A549 (cell line): ENCODE measurements around the gene SNX20. TPM values are rescaled to one million over a fixed set of nuclear protein-coding genes. Genes with fewer than 3 reads are reported as not detected.

Experiments used
- ATAC-seq, 2 experiments: fragments of 200-7000 bp in 1 of 2; fragments of >200 bp in 1 of 2; cut with Nextera tagmentation in 1 of 2; cut with Tn5 transposase in 1 of 2; 3 replicates each; pipeline versions ENCODE4 v1.8.0 to v1.9.1; 2018 to 2020; ENCODE audit warnings: mild to moderate bottlenecking in 1 of 2, moderate library complexity in 1 of 2
- CTCF ChIA-PET: fragments of 300-600 bp; sonication (Branson Sonifier 250); formaldehyde crosslinking; extraction: SDS; loops from one replicate; lab custom pipeline; 2021; ENCODE audit warnings: antibody characterized with exemption, inconsistent platforms; lab: Yijun Ruan, JAX
- POLR2A ChIA-PET: fragments of 350-600 bp; formaldehyde crosslinking; extraction: SDS; loops from one replicate; lab custom pipeline; 2021; ENCODE audit warnings: antibody characterized with exemption, inconsistent platforms; lab: Yijun Ruan, JAX
- DNase-seq, 2 experiments: peaks; one replicate each; pipeline versions ENCODE4 v3.0.0 to v3.0.0-alpha.2; 2011 to 2016; ENCODE audit warnings: low read depth in 1 of 2, low spot score in 1 of 2
- FAIRE-seq: peaks from 2 replicates; lab custom pipeline; 2011; peaks lifted over from hg19 to GRCh38; lab: Jason Lieb, UNC
- H3K27ac ChIP-seq, 2 experiments: fragments of >200 bp; sonication (Bioruptor Twin); formaldehyde crosslinking; 3 replicates each; pipeline ENCODE4 v1.5.1; 2016 to 2017
- H3K4me1 ChIP-seq: fragments of >200 bp; sonication (Bioruptor Twin); formaldehyde crosslinking; 3 replicates; pipeline ENCODE4 v1.6.1; 2016
- H3K4me2 ChIP-seq: fragments of >200 bp; sonication (Bioruptor Twin); formaldehyde crosslinking; 3 replicates; pipeline ENCODE4 v1.6.1; 2016
- H3K4me3 ChIP-seq: fragments of >200 bp; sonication (Bioruptor Twin); formaldehyde crosslinking; 3 replicates; pipeline ENCODE4 v1.5.1; 2016
- H3K9me3 ChIP-seq: fragments of >200 bp; sonication (Bioruptor Twin); formaldehyde crosslinking; 3 replicates; pipeline ENCODE4 v1.6.1; 2016
- ATOH8 ChIP-seq: fragments of 250-450 bp; sonication (Bioruptor Pico); IDR thresholded peaks from 2 replicates; pipeline ENCODE4 v1.5.0; 2020; ENCODE audit warnings: low read depth, mild to moderate bottlenecking, moderate library complexity
- CBX2 ChIP-seq: fragments of 200-600 bp; sonication (generic); IDR thresholded peaks from 2 replicates; pipeline ENCODE4 v1.6.1; 2016; ENCODE audit warnings: low read depth, mild to moderate bottlenecking, borderline replicate concordance
- CHD2 ChIP-seq: fragments of 150-350 bp; IDR thresholded peaks from 2 replicates; pipeline ENCODE4 v1.6.1; 2014; ENCODE audit warnings: low read length; ENCODE audit not compliant: partially characterized antibody
- CHD4 ChIP-seq: fragments of 200-600 bp; sonication (generic); IDR thresholded peaks from 2 replicates; pipeline ENCODE4 v1.6.1; 2016; ENCODE audit warnings: antibody characterized with exemption, mild to moderate bottlenecking, borderline replicate concordance
- ESRRA ChIP-seq: fragments of 150-350 bp; IDR thresholded peaks from 2 replicates; pipeline ENCODE4 v1.6.1; 2014; ENCODE audit warnings: mild to moderate bottlenecking, low read length, borderline replicate concordance
- FOSL2 ChIP-seq, 2 experiments: fragments of 450-650 bp in 1 of 2; fragments of >200 bp in 1 of 2; sonication (Bioruptor Twin) in 1 of 2; formaldehyde crosslinking; IDR thresholded peaks; 2 replicates each; pipeline versions ENCODE4 v1.5.0 to v1.6.1; 2016 to 2020; ENCODE audit warnings: mild to moderate bottlenecking in 1 of 2, moderate library complexity in 1 of 2
- FOXS1 ChIP-seq: fragments of 250-450 bp; sonication (Bioruptor Pico); IDR thresholded peaks from 2 replicates; pipeline ENCODE4 v1.5.0; 2020; ENCODE audit warnings: mild to moderate bottlenecking, moderate library complexity
- HDAC2 ChIP-seq: fragments of 200-600 bp; sonication (generic); IDR thresholded peaks from 2 replicates; pipeline ENCODE4 v1.6.1; 2016
- HOXB13 ChIP-seq: fragments of 250-450 bp; sonication (Bioruptor Pico); IDR thresholded peaks from 2 replicates; pipeline ENCODE4 v1.5.0; 2020; ENCODE audit warnings: low read depth, mild to moderate bottlenecking, moderate library complexity
- JUN ChIP-seq, 2 experiments: fragments of >200 bp; sonication (Bioruptor Twin); formaldehyde crosslinking; IDR thresholded peaks; 2 replicates in 1 of 2; 3 replicates in 1 of 2; pipeline ENCODE4 v1.6.1; 2016 to 2017
- KDM1A ChIP-seq: fragments of 200-600 bp; sonication (generic); IDR thresholded peaks from 2 replicates; pipeline ENCODE4 v1.6.1; 2016; ENCODE audit warnings: low read depth, mild to moderate bottlenecking
- MAFK ChIP-seq: fragments of 450-650 bp; IDR thresholded peaks from 2 replicates; pipeline ENCODE4 v1.6.1; 2014; ENCODE audit not compliant: partially characterized antibody
- MAX ChIP-seq: IDR thresholded peaks from 2 replicates; pipeline ENCODE4 v1.6.1; 2012
- MAZ ChIP-seq: fragments of 150-350 bp; IDR thresholded peaks from 2 replicates; pipeline ENCODE4 v1.6.1; 2014; ENCODE audit warnings: antibody characterized with exemption, low read depth, low read length, borderline replicate concordance
- MYC ChIP-seq: IDR thresholded peaks from 2 replicates; pipeline ENCODE4 v1.6.1; 2012; ENCODE audit warnings: mild to moderate bottlenecking, inconsistent platforms, low read length, improper control_type of control experiment, borderline replicate concordance
- PBX3 ChIP-seq: IDR thresholded peaks from 2 replicates; pipeline ENCODE4 v1.6.1; 2012
- RFX5 ChIP-seq: fragments of 450-650 bp; IDR thresholded peaks from 2 replicates; pipeline ENCODE4 v1.7.1; 2014; ENCODE audit warnings: antibody characterized with exemption, mild to moderate bottlenecking, moderate library complexity
- SMC3 ChIP-seq: fragments of >200 bp; sonication (Bioruptor Twin); formaldehyde crosslinking; IDR thresholded peaks from 3 replicates; pipeline ENCODE4 v1.6.1; 2018; ENCODE audit warnings: inconsistent platforms
- SREBF2 ChIP-seq: fragments of 450-650 bp; IDR thresholded peaks from 2 replicates; pipeline ENCODE4 v1.6.1; 2014; ENCODE audit warnings: mild to moderate bottlenecking, moderate library complexity
- TP53 ChIP-seq: fragments of 250-450 bp; sonication (Bioruptor Pico); IDR thresholded peaks from 2 replicates; pipeline ENCODE4 v1.5.0; 2021; ENCODE audit warnings: mild to moderate bottlenecking, moderate library complexity
- ZC3H11A ChIP-seq: fragments of 450-650 bp; IDR thresholded peaks from 2 replicates; pipeline ENCODE4 v1.6.1; 2014; ENCODE audit warnings: antibody characterized with exemption, mild to moderate bottlenecking
- ZSCAN20 ChIP-seq: fragments of 250-450 bp; sonication (Bioruptor Pico); IDR thresholded peaks from 2 replicates; pipeline ENCODE4 v1.8.0; 2022; ENCODE audit warnings: mild to moderate bottlenecking, moderate library complexity
- WGBS: methylation state at CpG from one replicate; pipeline ENCODE4 v1.1.6; 2017; ENCODE audit errors: missing lambda C conversion rate; 5-methylcytosine and 5-hydroxymethylcytosine counted together
- polyA plus RNA-seq, 4 experiments: library from polyadenylated mRNA; depleted of rRNA in 3 of 4; stranded (reverse); fragments of >200 nt; fragmentation: RNase III in 1 of 4; extraction: RNeasy Plus Mini Kit Qiagen cat#74134 plus additional on column Dnase treatment in 1 of 4; gene quantifications; 2 replicates in 3 of 4; 3 replicates in 1 of 4; pipeline ENCODE4 v1.2.3, GENCODE V29; 2011 to 2017

SNX20 gene
- polyA plus RNA-seq, 2 of the 4 experiments (the other 2 are of a cell fraction): not detected

GRCh38 chr16:50711862-50712559 lies 30.9 kb upstream of the SNX20 start:
- ATAC-seq (no peak), FAIRE-seq (no peak), DNase-seq (no peak)
- 60% methylated on average over 18 of the region's 25 CpGs for WGBS
- POLR2A ChIA-PET: no interaction called here
- no peaks in the 10 kb centered on the region for H3K9me3 ChIP-seq
- TF ChIP-seq CBX2 (no peak), CHD2 (no peak), ZC3H11A (no peak), HDAC2 (no peak), MAX (no peak)
- H3K4me3 ChIP-seq: no peak overlapping the region
- no peaks in the 10 kb centered on the region for H3K4me1 ChIP-seq
- H3K4me2 ChIP-seq: no peak overlapping the region
- H3K27ac ChIP-seq: no peak overlapping the region
- CTCF ChIA-PET: no interaction called here

GRCh38 chr16:50711040-50711439 lies 29.9 kb upstream of the SNX20 start:
- CTCF ChIA-PET: no interaction called here
- ATAC-seq: no peak
- no peak for TF ChIP-seq MAZ
- TF ChIP-seq TP53 (CRISPR knock-in tag): no peak
- TF ChIP-seq FOSL2 (IDR thresholded peaks at IDR 0.05): no peak
- TF ChIP-seq FOSL2 (CRISPR knock-in tag; IDR thresholded peaks at IDR 0.05): no peak
- TF ChIP-seq FOXS1 (CRISPR knock-in tag): no peak
- no peak for TF ChIP-seq CHD4
- no peak for TF ChIP-seq ZSCAN20
- no peak for TF ChIP-seq SMC3
- TF ChIP-seq HOXB13 (CRISPR knock-in tag): no peak
- no peak for TF ChIP-seq JUN (IDR thresholded peaks at IDR 0.05)
- TF ChIP-seq PBX3: no peak
- no peak for TF ChIP-seq SREBF2
- TF ChIP-seq RFX5: no peak
- TF ChIP-seq CBX2: no peak
- TF ChIP-seq ATOH8 (CRISPR knock-in tag): no peak
- TF ChIP-seq KDM1A: no peak
- TF ChIP-seq MYC: no peak
- TF ChIP-seq MAFK: no peak
- TF ChIP-seq, all 56 proteins: peak for 0
- Histone ChIP-seq H3K4me2 (no peak overlapping the region), H3K9me3 (no peaks in the 10 kb centered on the region; the same call in 2 of the 3 replicates), H3K27ac (no peak overlapping the region), H3K4me1 (no peaks in the 10 kb centered on the region), H3K4me3 (no peak overlapping the region)
- DNase-seq (no peak), FAIRE-seq (no peak)
- WGBS: 53% methylated on average over 18 of the region's 21 CpGs
- POLR2A ChIA-PET: no interaction called here

- WGBS: 41% methylated on average over 5 of the region's 5 CpGs
- CTCF ChIA-PET: interaction anchor here (0.6 kb wide), 1 partner anchor 35 kb away, joined by 3 read pairs; no protein-coding TSS in a partner anchor
Measured at GRCh38 chr16:50709980-50710379, 28.9 kb upstream of the SNX20 start.

More at GRCh38 chr16:50709980-50710379, 28.9 kb upstream of the SNX20 start:
- peaks cover 7% of the 10 kb centered on the region; the same call in 2 of the 3 replicates for H3K9me3 ChIP-seq
- H3K4me2 ChIP-seq: no peak overlapping the region
- H3K4me3 ChIP-seq: no peak overlapping the region
- TF ChIP-seq RFX5 (no peak), HDAC2 (no peak), ESRRA (no peak), CHD2 (no peak), MAZ (no peak)
- TF ChIP-seq, all 56 proteins: peak for 0
- Histone ChIP-seq H3K4me1 (no peaks in the 10 kb centered on the region), H3K27ac (no peak overlapping the region)
- FAIRE-seq: no peak
- POLR2A ChIA-PET: no interaction called here
- no peak for ATAC-seq
- DNase-seq: no peak
